Gastroesophageal sphincter (tissue), 4 donors: Measurements from ENCODE around the gene NBAS. TPM values are rescaled to one million over a fixed set of nuclear protein-coding genes. Genes with fewer than 3 reads are reported as not detected.

Experiments used
- ATAC-seq: fragments of 150-250 bp; one replicate; pipeline ENCODE4 v1.9.1; 2016; ENCODE audit warnings: mild to moderate bottlenecking, moderate library complexity
- H3K27ac ChIP-seq, 4 donors: fragments of 200-600 bp; sonication (generic) in 3 of 4; 1 replicate in 3 of 4; 2 replicates in 1 of 4; pipeline ENCODE4 v1.5.1; 2016 to 2019
- H3K27me3 ChIP-seq: fragments of 200-600 bp; sonication (generic); one replicate; pipeline ENCODE4 v1.5.1; 2019
- H3K36me3 ChIP-seq, 2 donors: fragments of 200-600 bp; sonication (generic); one replicate each; pipeline ENCODE4 v1.5.1; 2019; ENCODE audit warnings: control low read depth in 1 of 2
- H3K4me1 ChIP-seq, 3 donors: fragments of 200-600 bp; sonication (generic); 1 replicate in 2 of 3; 2 replicates in 1 of 3; pipeline ENCODE4 v1.5.1; 2016 to 2019; ENCODE audit warnings: control low read depth in 2 of 3
- H3K4me3 ChIP-seq, 2 donors: fragments of 200-600 bp; sonication (generic); one replicate each; pipeline ENCODE4 v1.5.1; 2019; ENCODE audit warnings: mild to moderate bottlenecking in 1 of 2, moderate library complexity in 1 of 2
- H3K9me3 ChIP-seq, 3 donors: fragments of 200-600 bp; sonication (generic); one replicate each; pipeline ENCODE4 v1.5.1; 2017 to 2019; ENCODE audit warnings: control low read depth in 2 of 3
- CTCF ChIP-seq, 4 experiments: fragments of 200-600 bp in 2 of 4; fragments of 450-650 bp in 2 of 4; sonication (generic) in 1 of 4; IDR thresholded peaks; one replicate each; pipeline ENCODE4 v1.5.1; 2017 to 2019; ENCODE audit warnings: antibody characterized with exemption in 4 of 4, mild to moderate bottlenecking in 2 of 4, moderate library complexity in 2 of 4
- EP300 ChIP-seq: sonication (generic); formaldehyde crosslinking; IDR thresholded peaks from one replicate; pipeline ENCODE4 v1.6.1; 2017; ENCODE audit warnings: antibody characterized with exemption, mild to moderate bottlenecking
- POLR2A ChIP-seq, 2 donors: fragments of 450-650 bp; IDR thresholded peaks; one replicate each; pipeline ENCODE4 v1.6.1; 2017; ENCODE audit warnings: antibody characterized with exemption in 2 of 2, mild to moderate bottlenecking in 2 of 2, moderate library complexity in 1 of 2
- POLR2AphosphoS5 ChIP-seq: sonication (generic); formaldehyde crosslinking; IDR thresholded peaks from one replicate; pipeline ENCODE4 v1.6.1; 2017; ENCODE audit warnings: antibody characterized with exemption
- WGBS, 2 donors: methylation state at CpG; one replicate each; pipeline ENCODE4 v1.1.5; 2018; ENCODE audit warnings: low coverage in 1 of 2; 5-methylcytosine and 5-hydroxymethylcytosine counted together
- total RNA-seq, 4 donors: library from RNA; depleted of rRNA; stranded (reverse); fragments of >200 nt; gene quantifications; one replicate each; pipeline ENCODE4 v1.1.0, GENCODE V29; 2016

NBAS gene
- total RNA-seq, 4 donors from 2014 or later = 34.9 to 50.9 (median 40.4) TPM

GRCh38 chr2:15606481-15607441 lies 45.6 kb upstream of the NBAS start:
- peaks cover 9 to 90% of the 10 kb centered on the region in 2 donors for H3K36me3 ChIP-seq
- H3K4me1 ChIP-seq = no peaks in the 10 kb centered on the region
- no peaks in the 10 kb centered on the region for H3K9me3 ChIP-seq
- TF ChIP-seq CTCF (IDR thresholded peaks at IDR 0.05) = no peak
- TF ChIP-seq POLR2A (IDR thresholded peaks at IDR 0.05) = no peak
- TF ChIP-seq POLR2AphosphoS5 = no peak
- no peak for TF ChIP-seq EP300
- ATAC-seq = no peak
- H3K27ac ChIP-seq = no peak overlapping the region
- no peaks in the 10 kb centered on the region for H3K27me3 ChIP-seq
- no peak overlapping the region for H3K4me3 ChIP-seq
- WGBS, 2 donors = 79 to 85% methylated on average over 8 of the region's 8 CpGs

GRCh38 chr2:15605721-15606120 lies 44.6 kb upstream of the NBAS start:
- Histone ChIP-seq H3K36me3 (peaks cover 9 to 100% of the 10 kb centered on the region in 2 donors), H3K27me3 (no peaks in the 10 kb centered on the region), H3K9me3 (no peaks in the 10 kb centered on the region), H3K27ac (no peak overlapping the region), H3K4me3 (no peak overlapping the region), H3K4me1 (no peaks in the 10 kb centered on the region)
- TF ChIP-seq POLR2AphosphoS5 (no peak), POLR2A (IDR thresholded peaks at IDR 0.05) (no peak), EP300 (no peak), CTCF (IDR thresholded peaks at IDR 0.05) (no peak)
- no peak for ATAC-seq
- 55 to 57% methylated on average over 1 of the region's 1 CpG for WGBS, 2 donors

GRCh38 chr2:15603948-15604347 lies 42.8 kb upstream of the NBAS start:
- TF ChIP-seq CTCF (IDR thresholded peaks at IDR 0.05) (no peak), POLR2A (IDR thresholded peaks at IDR 0.05) (no peak), POLR2AphosphoS5 (no peak), EP300 (no peak)
- Histone ChIP-seq H3K9me3 (no peaks in the 10 kb centered on the region), H3K27ac (no peak overlapping the region), H3K4me3 (no peak overlapping the region), H3K27me3 (no peaks in the 10 kb centered on the region), H3K4me1 (no peaks in the 10 kb centered on the region), H3K36me3 (peaks cover 17 to 100% of the 10 kb centered on the region in 2 donors)
- WGBS, 2 donors = 90 to 93% methylated on average over 2 of the region's 2 CpGs
- no peak for ATAC-seq

GRCh38 chr2:15603044-15603765 lies 42.1 kb upstream of the NBAS start:
- 85 to 94% methylated on average over 3 of the region's 3 CpGs for WGBS, 2 donors
- no peak overlapping the region for H3K4me3 ChIP-seq
- H3K36me3 ChIP-seq = peaks cover 17 to 100% of the 10 kb centered on the region in 2 donors

More at GRCh38 chr2:15603044-15603765, 42.1 kb upstream of the NBAS start:
- H3K27ac ChIP-seq = no peak overlapping the region
- no peaks in the 10 kb centered on the region for H3K27me3 ChIP-seq
- H3K9me3 ChIP-seq = no peaks in the 10 kb centered on the region
- no peak for TF ChIP-seq CTCF (IDR thresholded peaks at IDR 0.05)
- TF ChIP-seq POLR2A (IDR thresholded peaks at IDR 0.05) = no peak
- TF ChIP-seq POLR2AphosphoS5 = no peak
- no peak for TF ChIP-seq EP300
- no peaks in the 10 kb centered on the region for H3K4me1 ChIP-seq
- ATAC-seq = no peak
